HG02610 (cell line): ENCODE data around the gene FOXP1.

ENCODE experiments used
- ATAC-seq: cut with Tn5 transposase; IDR thresholded peaks from one replicate; pipeline ENCODE4 v1.9.1; 2021; ENCODE audit warnings: mild to moderate bottlenecking, moderate library complexity; ENCODE audit not compliant: unreplicated experiment

FOXP1 gene

GRCh38 chr3:71511037-71511436 is 72.5 kb downstream of the FOXP1 start:
- no peak for ATAC-seq

DNA sequence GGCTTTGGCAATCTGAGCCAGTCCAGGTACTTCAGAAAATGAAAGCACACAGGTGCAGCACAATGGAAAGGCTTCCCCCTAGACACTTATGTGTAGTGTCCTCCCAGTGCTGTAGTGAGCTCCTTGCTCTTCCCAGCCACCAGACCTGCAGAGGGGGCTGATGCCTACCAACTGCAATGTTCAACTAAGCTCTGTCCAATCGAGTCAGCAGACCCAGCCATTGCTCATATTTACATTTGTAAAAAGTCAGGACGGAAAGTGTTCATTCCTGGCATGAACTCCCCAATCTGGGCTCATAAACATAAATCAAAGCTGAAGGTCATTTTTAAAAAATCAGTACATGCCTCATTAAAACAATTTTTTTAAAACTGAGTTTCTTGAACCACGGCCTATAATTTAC is 73.0 kb downstream of the FOXP1 start:
- no peak for ATAC-seq

DNA sequence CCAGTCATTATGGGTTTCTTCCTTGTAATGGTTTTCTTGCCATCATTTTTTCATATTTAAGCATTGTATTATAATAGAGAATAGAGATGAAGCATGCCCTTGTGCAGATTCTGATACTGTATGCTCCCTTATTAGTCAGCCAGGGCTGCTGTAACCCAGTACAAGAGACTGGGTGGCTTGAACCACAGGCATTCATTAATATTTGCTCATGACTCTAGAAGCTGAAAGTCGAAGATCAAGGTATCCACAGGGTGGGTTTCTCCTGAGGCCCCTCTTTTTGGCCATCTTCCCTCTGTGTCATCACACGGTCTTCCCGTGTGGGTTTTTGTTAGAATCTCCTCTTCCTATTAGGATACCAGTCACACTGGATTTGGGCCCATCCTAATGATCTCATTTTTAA is 74.5 kb downstream of the FOXP1 start:
- ATAC-seq, result no peak

GRCh38 chr3:71505767-71506350 is 77.7 kb downstream of the FOXP1 start:
- no peak for ATAC-seq

- no peak for ATAC-seq
Measured at GRCh38 chr3:71504250-71505036, 79.1 kb downstream of the FOXP1 start.

DNA sequence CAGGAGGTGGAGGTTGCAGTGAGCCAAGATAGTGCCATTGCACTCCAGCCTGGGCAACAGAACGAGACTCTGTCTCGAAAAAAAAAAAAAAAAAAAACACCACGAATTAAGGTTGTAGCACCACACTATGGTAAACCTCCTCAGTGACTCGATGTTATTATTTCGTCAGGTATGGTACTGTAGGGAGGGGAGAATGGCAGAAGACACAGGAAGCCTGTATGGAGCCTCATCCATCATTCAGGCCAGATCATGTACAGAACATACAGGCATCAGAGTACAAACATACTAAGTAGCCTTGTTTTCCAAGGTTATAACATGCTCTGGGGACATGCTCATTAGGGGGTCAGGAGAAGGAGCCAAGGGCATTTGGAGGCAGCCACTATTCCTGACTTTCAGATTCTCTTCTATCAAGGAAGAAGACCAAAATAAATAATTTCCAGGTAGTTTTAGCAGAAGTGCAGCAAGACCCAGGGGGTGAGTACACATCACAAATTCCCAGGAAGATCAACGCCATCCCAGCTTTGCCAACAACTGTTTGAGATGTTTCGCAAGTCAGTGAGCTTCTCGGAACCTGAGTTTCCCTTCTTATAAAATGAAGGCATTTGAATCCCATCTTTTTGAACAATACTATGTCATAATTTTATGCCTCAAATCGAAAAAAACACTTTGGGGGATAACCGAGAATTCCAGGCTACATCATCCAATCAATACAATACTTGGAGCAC is 79.8 kb downstream of the FOXP1 start:
- ATAC-seq, result no peak

GRCh38 chr3:71502066-71502625 is 81.4 kb downstream of the FOXP1 start:
- no peak for ATAC-seq

GRCh38 chr3:71500696-71501095 is 82.8 kb downstream of the FOXP1 start:
- no peak for ATAC-seq

DNA sequence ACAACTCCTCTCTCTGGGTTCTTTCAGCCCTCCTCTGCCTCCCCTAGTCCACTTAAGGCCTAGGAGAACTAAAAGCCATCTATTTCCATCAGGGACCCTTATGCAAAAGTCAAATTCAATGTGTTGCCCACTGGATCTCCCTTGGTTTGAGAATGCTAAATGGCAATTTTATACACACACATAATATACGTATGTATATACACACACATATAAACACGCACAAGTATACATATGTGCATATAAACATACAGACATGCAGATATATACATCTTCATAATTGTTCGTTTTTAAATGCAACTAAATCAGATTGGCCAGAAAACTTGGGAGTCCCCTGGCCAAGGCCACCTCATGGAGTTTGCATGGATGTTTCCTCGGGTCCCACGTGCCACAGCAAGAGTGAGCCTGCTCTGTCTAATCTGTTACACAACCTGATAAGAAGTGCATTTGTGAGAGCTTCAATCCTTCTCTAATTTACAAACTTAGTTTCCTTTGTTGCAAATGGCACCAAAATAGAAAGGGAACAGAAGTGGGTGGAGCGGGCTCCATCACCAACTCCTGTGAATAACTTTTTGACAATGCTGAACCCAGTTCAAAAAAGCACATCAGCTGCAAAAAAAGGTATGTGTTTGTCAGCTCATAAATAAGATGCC is 84.2 kb downstream of the FOXP1 start:
- ATAC-seq, result no peak

DNA sequence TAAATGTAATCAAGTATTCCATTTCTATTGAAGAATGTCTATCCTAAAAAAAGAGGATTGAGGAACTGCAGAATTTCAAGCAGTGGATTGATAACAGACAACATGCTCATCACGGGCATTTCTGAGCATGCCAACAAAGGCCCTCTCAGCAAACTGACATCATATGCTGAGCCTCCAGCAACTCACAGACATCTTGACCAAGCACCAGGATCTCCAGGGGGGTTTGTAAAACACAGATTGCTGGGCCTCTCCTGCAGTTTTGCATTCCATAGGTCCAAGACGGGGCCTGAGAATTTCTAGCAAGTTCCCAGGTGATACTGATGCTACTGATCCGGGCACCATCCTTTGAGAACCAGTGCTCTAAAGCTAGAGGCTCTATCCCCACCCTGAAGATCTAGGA is 85.0 kb downstream of the FOXP1 start:
- ATAC-seq, result no peak

GRCh38 chr3:71497971-71498444 is 85.5 kb downstream of the FOXP1 start:
- no peak for ATAC-seq

- no peak for ATAC-seq
Measured at GRCh38 chr3:71497367-71497897, 86.1 kb downstream of the FOXP1 start.

DNA sequence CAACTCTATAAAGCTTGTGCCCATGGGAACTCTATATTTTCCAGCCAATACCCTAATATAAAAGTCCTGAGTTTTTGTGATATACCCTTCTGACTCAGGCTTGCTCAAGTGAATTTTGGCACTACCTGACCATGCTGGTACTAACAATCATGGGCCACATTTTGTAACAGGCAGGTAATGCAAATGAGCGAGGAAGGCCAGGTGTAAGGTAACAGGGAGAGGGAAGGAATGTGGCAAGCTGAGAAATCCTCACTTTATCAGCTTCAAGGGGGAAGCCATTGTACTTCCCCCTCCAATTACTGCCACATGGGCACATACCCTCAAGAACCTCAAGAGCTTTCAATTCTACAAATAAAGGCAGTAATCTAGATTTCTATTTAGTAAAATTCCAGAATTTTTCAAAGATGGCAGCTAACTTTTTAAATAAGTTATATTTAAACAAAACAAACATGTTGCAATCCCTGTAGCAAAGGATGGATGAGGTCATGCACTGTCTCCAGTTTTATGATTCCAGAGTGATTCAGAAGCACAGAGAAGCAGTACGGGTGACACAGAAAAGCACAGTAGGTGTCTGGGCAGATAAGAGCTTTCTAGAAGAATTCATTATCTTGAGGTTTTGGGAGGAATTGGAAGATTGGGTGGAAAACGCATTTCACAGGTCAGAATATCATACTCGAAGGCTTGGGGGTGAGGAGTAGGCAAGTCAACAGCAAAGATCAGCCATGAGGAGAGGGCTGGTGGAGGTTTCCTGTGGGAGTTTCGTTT is 87.6 kb downstream of the FOXP1 start:
- no peak for ATAC-seq

DNA sequence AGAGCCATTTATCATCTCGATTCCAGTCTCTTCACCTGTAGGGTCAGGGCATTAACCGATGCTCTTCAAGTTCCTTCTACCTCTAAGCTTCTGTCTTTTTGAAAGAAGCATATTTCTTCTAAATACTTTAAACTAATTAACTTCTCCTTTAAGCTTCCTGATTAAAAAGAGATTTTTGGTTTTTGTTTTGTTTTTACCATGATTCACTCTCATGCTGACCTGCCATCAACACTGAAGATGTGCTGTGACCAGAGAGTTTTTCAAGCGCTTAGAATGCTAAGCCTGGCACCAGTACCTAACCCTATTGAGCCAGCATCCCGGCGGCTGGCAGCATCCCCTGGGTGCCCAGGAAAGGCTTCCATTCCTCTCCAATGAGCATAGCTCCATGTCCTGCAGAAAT is 89.3 kb downstream of the FOXP1 start:
- no peak for ATAC-seq

GRCh38 chr3:71492974-71493771 is 90.4 kb downstream of the FOXP1 start:
- ATAC-seq, result no peak

DNA sequence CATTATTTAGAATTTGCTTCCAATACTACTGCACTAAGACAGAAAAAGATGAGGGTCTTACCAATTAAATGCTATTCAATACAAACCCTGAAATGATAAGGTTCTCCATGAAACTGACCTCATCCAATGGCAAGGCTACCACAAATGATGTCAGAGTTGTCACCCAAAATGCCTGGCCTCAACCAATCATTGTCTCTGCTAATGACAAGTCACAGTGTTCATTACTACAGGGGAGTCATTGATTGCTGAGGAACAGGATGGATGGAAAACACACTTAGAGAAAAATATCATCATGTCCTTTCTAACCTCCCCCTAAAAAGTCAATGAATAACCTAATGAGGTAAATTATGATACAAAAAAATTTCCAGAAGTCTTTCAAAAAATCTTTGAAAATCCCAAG is 91.0 kb downstream of the FOXP1 start:
- no peak for ATAC-seq

GRCh38 chr3:71491154-71491752 is 92.3 kb downstream of the FOXP1 start:
- ATAC-seq, result no peak

- ATAC-seq, result no peak
Measured at GRCh38 chr3:71490692-71491091, 92.8 kb downstream of the FOXP1 start.

DNA sequence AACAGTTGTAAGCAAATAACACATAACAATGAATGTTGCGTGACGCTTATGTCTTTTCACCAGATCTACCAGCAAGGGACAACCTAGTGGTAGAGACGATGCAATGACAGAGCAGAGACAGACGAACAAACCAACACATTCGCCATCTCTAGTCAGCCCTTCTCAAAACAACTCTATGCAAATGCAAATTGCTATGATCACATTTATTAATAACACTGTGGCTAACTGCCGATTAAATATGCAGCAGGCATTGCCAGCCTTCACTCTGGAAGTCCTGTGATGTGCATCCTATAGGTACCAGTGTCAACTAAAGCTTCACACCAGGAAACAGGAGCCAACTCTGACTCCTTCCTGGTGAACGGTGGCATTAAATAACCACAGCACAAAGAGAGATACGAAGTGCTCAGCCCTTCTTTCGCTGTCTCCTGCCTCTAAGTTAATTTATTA is 94.2 kb downstream of the FOXP1 start:
- ATAC-seq, result no peak
